Stimulated activated CD8-positive, alpha-beta memory T cell treated with anti-CD3 and anti-CD28 coated beads, Interleukin-4, amount 100 ng/mL, for 4 hours (primary cell): Measurements from ENCODE around the gene TMX4.

Experiments used
- DNase-seq, 2 donors: peaks; one replicate each; pipeline ENCODE4 v3.0.0-alpha.2; 2020; ENCODE audit warnings: low read depth in 2 of 2, low spot score in 1 of 2

TMX4 gene

GRCh38 chr20:8019998-8020247 is 362 bp upstream of the TMX4 start:
- no peak for DNase-seq

GRCh38 chr20:8018958-8019245 is 659 bp downstream of the TMX4 start:
- peak; percentile 23 to 26 for DNase-seq

GRCh38 chr20:8012724-8013123 is 6.8 kb downstream of the TMX4 start:
- no peak for DNase-seq

- no peak for DNase-seq
These were observed 10.8 kb downstream of the TMX4 start for GRCh38 chr20:8008733-8009132.

- no peak for DNase-seq
These were observed 12.1 kb downstream of the TMX4 start for GRCh38 chr20:8007490-8007889.

GRCh38 chr20:8005575-8006366 is 13.8 kb downstream of the TMX4 start:
- DNase-seq: no peak

GRCh38 chr20:8005033-8005432 is 14.5 kb downstream of the TMX4 start:
- no peak for DNase-seq

GRCh38 chr20:8002056-8002455 is 17.5 kb downstream of the TMX4 start:
- DNase-seq: no peak

GRCh38 chr20:8000796-8001195 is 18.8 kb downstream of the TMX4 start:
- no peak for DNase-seq

- DNase-seq: no peak
These were observed 22.7 kb downstream of the TMX4 start for GRCh38 chr20:7996898-7997297.

GRCh38 chr20:7994809-7995208 is 24.8 kb downstream of the TMX4 start:
- no peak for DNase-seq

- no peak for DNase-seq
These were observed 25.9 kb downstream of the TMX4 start for GRCh38 chr20:7993703-7994102.

- DNase-seq: no peak
These were observed 26.3 kb downstream of the TMX4 start for GRCh38 chr20:7993238-7993637.

GRCh38 chr20:7990385-7990784 is 29.2 kb downstream of the TMX4 start:
- DNase-seq: no peak

GRCh38 chr20:7989379-7989778 is 30.2 kb downstream of the TMX4 start:
- DNase-seq: no peak

- no peak for DNase-seq
These were observed 33.6 kb downstream of the TMX4 start for GRCh38 chr20:7985916-7986315.

- no peak for DNase-seq
These were observed 35.4 kb downstream of the TMX4 start for GRCh38 chr20:7984192-7984591.

- no peak for DNase-seq
These were observed 38.2 kb downstream of the TMX4 start for GRCh38 chr20:7981374-7981773.

GRCh38 chr20:7980332-7981046 is 39.1 kb downstream of the TMX4 start:
- no peak for DNase-seq

GRCh38 chr20:7977709-7978108 is 41.9 kb downstream of the TMX4 start:
- no peak for DNase-seq

GRCh38 chr20:7975851-7976414 is 43.6 kb downstream of the TMX4 start:
- no peak for DNase-seq

GRCh38 chr20:7974785-7975435 is 44.7 kb downstream of the TMX4 start:
- no peak for DNase-seq
